K562 (cell line): ENCODE measurements around the gene RGS9.

Experiments used
- BRD4 ChIP-seq: fragments of 200-600 bp; sonication (generic); IDR thresholded peaks from 2 replicates; pipeline ENCODE4 v1.6.1; 2017; ENCODE audit warnings: inconsistent platforms
- CTCF ChIP-seq, 3 experiments: IDR thresholded peaks in 2 of 3; conservative IDR thresholded peaks in 1 of 3; 2 replicates each; pipeline ENCODE4 v1.5.1; 2011 to 2012; ENCODE audit warnings: low read length in 3 of 3, mild to moderate bottlenecking in 3 of 3, control low read depth in 2 of 3, improper control_type of control experiment in 1 of 3, inconsistent platforms in 1 of 3, low read depth in 1 of 3, mixed read lengths in 1 of 3, moderate library complexity in 1 of 3; ENCODE audit not compliant: insufficient read depth in 2 of 3
- GTF3C2 ChIP-seq: IDR thresholded peaks from 3 replicates; pipeline ENCODE4 v1.6.1; 2011; ENCODE audit warnings: borderline replicate concordance, mild to moderate bottlenecking, moderate library complexity; ENCODE audit not compliant: insufficient read length; ENCODE audit errors: extremely low read depth
- NFIX ChIP-seq: fragments of 250-450 bp; sonication (Bioruptor Pico); IDR thresholded peaks from 2 replicates; pipeline ENCODE4 v1.4.0; 2020; ENCODE audit warnings: low read depth, mild to moderate bottlenecking, moderate library complexity
- NR1H2 ChIP-seq: sonication (generic); formaldehyde crosslinking; IDR thresholded peaks from 2 replicates; pipeline ENCODE4 v1.4.0; 2020; ENCODE audit warnings: mild to moderate bottlenecking, missing genetic modification reagents
- OTX1 ChIP-seq: fragments of 450-650 bp; formaldehyde crosslinking; IDR thresholded peaks from 2 replicates; pipeline ENCODE4 v1.4.0; 2022; ENCODE audit warnings: mild to moderate bottlenecking
- PHF8 ChIP-seq: fragments of 200-600 bp; sonication (generic); IDR thresholded peaks from 2 replicates; pipeline ENCODE4 v1.6.1; 2012; ENCODE audit warnings: mixed run types, mild to moderate bottlenecking, inconsistent platforms, low read length, moderate library complexity, borderline replicate concordance
- POLR2AphosphoS5 ChIP-seq: IDR thresholded peaks from 2 replicates; pipeline ENCODE4 v1.6.1; 2011; ENCODE audit warnings: mild to moderate bottlenecking, low read depth, low read length, moderate library complexity; ENCODE audit not compliant: control insufficient read depth, insufficient read depth
- SIN3A ChIP-seq, 2 experiments: fragments of 150-350 bp in 1 of 2; IDR thresholded peaks; 2 replicates each; pipeline ENCODE4 v1.6.1; 2011 to 2016; ENCODE audit warnings: borderline replicate concordance in 2 of 2, low read depth in 2 of 2, low read length in 2 of 2, mild to moderate bottlenecking in 2 of 2, moderate library complexity in 2 of 2; ENCODE audit not compliant: control insufficient read depth in 1 of 2
- THAP7 ChIP-seq: fragments of 250-450 bp; sonication (Bioruptor Pico); IDR thresholded peaks from 2 replicates; pipeline ENCODE4 v1.5.0; 2021
- YY1 ChIP-seq, 3 experiments: IDR thresholded peaks; 2 replicates each; pipeline ENCODE4 v1.6.1; 2011; ENCODE audit warnings: low read length in 2 of 3, mild to moderate bottlenecking in 2 of 3, moderate library complexity in 2 of 3, borderline replicate concordance in 1 of 3, control low read depth in 1 of 3, low read depth in 1 of 3; ENCODE audit not compliant: insufficient read depth in 3 of 3, insufficient replicate concordance in 2 of 3, control insufficient read depth in 1 of 3, insufficient read length in 1 of 3; ENCODE audit errors: extremely low read depth in 1 of 3
- ZNF655 ChIP-seq: fragments of 250-450 bp; sonication (Bioruptor Pico); IDR thresholded peaks from 2 replicates; pipeline ENCODE4 v1.5.0; 2021
- TF ChIP-seq, protein P1 (sequence below): sonication (generic); formaldehyde crosslinking; IDR thresholded peaks from 2 replicates; pipeline ENCODE4 v1.8.1; 2022; ENCODE audit warnings: missing genetic modification reagents

DNA sequence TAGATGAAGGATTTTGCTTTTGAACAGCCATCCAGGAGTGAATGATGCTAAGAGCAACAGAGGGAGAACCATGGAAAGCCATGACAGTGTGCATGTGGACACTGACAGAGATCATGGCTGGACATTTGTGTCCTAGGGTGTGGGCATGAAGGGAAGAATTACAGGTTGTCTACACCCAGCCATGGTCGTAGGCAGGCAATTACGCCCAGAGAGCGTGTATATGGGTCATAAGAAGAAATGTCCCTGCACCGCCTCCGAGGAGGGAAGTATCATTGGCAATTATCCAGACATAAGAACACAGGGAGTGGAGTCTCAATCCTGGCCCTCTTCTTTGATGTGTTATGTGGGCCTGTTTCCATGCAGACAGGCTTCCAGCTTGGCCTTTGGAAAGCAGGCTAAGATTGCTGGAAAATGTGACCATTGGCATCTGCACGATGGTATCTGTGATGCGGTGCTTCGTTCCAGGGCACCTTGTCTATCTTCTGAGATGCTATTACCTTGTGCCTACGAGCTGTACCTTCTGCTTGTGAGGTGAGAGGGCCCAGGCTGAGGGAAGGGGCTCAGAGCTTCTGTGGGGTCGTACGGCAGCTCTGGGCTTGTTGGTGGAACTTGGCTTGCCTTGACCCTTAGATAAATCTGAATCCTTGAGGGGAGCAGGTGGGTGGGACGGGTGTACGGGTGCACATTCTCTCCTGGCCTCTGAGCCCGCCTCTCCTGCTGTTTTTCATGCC is 19.8 kb downstream of the RGS9 start:
- TF ChIP-seq, protein P1, sequence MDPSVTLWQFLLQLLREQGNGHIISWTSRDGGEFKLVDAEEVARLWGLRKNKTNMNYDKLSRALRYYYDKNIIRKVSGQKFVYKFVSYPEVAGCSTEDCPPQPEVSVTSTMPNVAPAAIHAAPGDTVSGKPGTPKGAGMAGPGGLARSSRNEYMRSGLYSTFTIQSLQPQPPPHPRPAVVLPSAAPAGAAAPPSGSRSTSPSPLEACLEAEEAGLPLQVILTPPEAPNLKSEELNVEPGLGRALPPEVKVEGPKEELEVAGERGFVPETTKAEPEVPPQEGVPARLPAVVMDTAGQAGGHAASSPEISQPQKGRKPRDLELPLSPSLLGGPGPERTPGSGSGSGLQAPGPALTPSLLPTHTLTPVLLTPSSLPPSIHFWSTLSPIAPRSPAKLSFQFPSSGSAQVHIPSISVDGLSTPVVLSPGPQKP (CRISPR knock-in tag), result no peak
- TF ChIP-seq POLR2AphosphoS5 (no peak), NFIX (CRISPR knock-in tag) (no peak), CTCF (IDR thresholded peaks at IDR 0.05 in 2 of 3, conservative IDR thresholded peaks at IDR 0.05 in 1 of 3; ENCODE audit: insufficient read depth in 2 of 3, low read depth in 1 of 3, low read length in 3 of 3) (no peak), BRD4 (no peak), PHF8 (no peak), SIN3A (IDR thresholded peaks at IDR 0.05; ENCODE audit: borderline replicate concordance in 2 of 2, control insufficient read depth in 1 of 2, low read depth in 2 of 2, low read length in 2 of 2) (no peak), THAP7 (CRISPR knock-in tag) (no peak), OTX1 (CRISPR knock-in tag) (no peak), YY1 (IDR thresholded peaks at IDR 0.05; ENCODE audit: borderline replicate concordance in 1 of 3, control insufficient read depth in 1 of 3, extremely low read depth in 1 of 3, insufficient read depth in 3 of 3, insufficient read length in 1 of 3, insufficient replicate concordance in 2 of 3, low read depth in 1 of 3, low read length in 2 of 3) (no peak), GTF3C2 (no peak), NR1H2 (no peak), ZNF655 (CRISPR knock-in tag) (no peak)
